GM19324 (cell line): ENCODE measurements around the gene CDH23.
"Not testable (repeated sequence)": the region's sequence is repeated elsewhere in the genome, so short reads cannot be mapped to it uniquely, and the experiment has no call there.

Experiments used
- ATAC-seq: cut with Tn5 transposase; IDR thresholded peaks from one replicate; pipeline ENCODE4 v1.9.1; 2021; ENCODE audit warnings: mild to moderate bottlenecking, moderate library complexity; ENCODE audit not compliant: unreplicated experiment, low FRiP score

The CDH23 gene

DNA sequence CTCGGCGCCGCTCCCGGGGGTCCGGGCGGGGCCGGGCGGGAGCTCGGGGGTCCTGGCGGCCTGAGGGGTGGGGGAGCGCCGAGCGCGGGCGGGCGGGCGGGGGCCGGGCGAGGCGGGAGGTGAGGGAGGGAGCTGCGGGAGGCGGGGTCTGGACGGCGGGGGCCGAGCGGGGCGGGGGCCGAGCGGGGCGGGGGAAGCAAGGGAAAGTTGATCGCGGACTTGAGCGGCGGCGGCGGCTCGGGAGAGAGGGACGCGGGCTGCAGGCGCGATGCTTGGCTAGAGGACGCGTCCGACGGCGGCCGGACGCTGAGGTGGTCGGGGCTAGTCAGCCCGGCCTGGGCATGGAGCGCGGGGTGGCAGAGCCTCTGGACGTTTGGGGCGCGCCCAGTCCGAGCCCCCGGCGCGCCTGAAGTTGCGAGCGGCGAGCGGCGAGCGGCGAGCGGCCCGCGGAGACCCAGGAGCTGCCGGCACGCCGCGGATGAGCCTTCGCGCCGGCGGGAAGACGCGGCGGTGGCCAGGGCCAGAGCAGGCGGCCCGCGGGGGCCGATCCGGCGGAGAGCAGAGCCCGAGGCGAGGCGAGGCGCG is at the start of gene CDH23:
Gene CDH23, plus strand, starts transcription at position 210 of the 585 bp plus-strand sequence. CDS start 42,912 bp downstream, outside the sequence.
- ATAC-seq = no peak

GRCh38 chr10:71347587-71348395 is 48.9 kb upstream of the CDH23 start:
- no peak for ATAC-seq

- ATAC-seq = no peak
Measured at GRCh38 chr10:71348850-71349249, 47.9 kb upstream of the CDH23 start.

GRCh38 chr10:71349406-71349805 is 47.3 kb upstream of the CDH23 start:
- no peak for ATAC-seq

DNA sequence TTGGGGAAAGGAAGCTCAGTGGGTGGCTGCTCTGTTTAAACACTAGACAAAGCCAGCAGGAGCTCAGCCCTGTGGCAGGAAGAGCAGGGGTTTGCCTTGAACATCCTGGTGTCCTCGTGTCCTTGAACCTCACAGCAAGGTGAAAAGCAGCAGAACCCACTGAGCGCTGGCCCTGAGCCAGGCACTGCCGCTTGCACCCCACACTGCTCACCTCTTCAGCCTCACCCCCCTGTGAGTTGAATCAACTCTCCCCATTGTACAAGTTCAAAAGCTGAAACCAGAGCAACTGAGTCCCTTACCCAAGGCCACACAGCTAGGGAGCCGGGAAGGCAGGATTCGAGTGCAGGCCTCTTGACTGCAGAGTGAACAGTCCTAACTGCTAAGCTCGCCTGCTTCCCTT is 45.6 kb upstream of the CDH23 start:
- no peak for ATAC-seq

DNA sequence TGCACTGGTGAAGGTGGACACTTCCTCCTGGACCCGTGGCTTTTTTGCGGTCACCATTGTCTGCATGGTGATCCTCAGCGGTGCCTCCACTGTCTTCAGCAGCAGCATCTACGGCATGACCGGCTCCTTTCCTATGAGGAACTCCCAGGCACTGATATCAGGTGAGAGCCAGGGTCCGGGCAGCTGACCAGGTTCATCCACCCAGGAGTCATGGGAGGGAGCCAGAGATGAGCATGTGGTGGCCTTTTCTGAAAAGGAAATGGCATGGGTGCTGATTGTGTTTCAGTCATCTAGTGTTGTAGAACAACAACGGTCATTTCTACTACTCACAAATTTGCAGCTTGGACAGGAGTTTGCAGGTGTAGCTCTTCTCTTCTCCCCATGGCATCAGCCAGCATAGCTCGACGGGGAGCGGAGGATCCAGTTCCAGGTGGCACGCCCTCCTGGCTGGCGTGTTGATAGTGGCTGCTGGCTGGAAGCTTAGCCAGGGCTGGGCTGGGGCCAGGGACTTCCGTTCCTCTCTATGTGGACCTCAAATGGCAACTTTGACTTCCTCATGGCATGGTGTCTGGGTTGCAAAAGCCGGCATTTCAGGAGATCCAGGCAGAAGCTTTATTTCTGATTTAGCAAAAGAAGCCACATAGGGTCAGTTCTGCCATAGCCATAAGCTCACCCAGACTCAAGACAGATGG is 44.9 kb upstream of the CDH23 start:
- ATAC-seq = no peak

GRCh38 chr10:71353639-71354038 is 43.1 kb upstream of the CDH23 start:
- ATAC-seq = no peak

DNA sequence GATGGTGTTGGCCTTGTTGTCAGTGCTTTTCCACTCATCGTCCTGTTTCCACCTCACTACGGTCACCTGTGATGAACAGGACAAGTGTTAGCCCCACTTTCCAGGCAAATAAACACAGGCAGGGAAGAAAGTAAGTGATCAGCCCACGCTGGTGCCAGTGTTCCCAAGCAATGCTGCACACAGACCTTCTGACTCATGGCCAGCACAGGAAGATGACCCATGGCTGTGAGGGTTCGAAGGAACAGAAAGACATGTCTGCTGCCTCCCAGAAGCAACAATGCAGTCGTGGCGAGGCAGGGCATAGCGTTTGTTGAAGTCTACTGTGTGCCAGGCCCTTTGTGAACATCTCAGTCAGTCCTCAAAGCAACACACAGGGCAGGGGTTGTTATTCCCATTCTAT is 41.9 kb upstream of the CDH23 start:
- ATAC-seq = no peak

- ATAC-seq = no peak
Measured at GRCh38 chr10:71355886-71356285, 40.8 kb upstream of the CDH23 start.

GRCh38 chr10:71357792-71358265 is 38.9 kb upstream of the CDH23 start:
- ATAC-seq = no peak

DNA sequence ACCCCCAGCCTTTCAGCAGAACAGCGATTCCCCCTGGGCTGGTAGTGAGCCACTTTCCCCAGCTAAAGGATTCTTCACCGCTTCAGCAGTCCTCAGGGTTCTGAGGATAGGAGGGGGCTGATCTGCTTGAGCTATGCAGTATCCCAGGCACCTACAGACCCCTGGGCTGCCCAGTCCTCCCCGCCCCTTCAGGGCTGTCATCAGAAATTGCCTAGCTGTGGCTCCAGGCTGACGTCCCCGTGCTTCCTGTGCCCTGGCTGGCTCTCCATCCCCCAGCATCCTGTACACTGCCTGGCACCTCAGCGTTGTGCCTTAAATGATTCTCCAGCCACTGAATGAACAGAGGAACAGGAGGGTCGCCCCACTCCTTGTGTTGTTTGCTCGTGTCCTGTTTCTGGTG is 38.4 kb upstream of the CDH23 start:
- no peak for ATAC-seq

DNA sequence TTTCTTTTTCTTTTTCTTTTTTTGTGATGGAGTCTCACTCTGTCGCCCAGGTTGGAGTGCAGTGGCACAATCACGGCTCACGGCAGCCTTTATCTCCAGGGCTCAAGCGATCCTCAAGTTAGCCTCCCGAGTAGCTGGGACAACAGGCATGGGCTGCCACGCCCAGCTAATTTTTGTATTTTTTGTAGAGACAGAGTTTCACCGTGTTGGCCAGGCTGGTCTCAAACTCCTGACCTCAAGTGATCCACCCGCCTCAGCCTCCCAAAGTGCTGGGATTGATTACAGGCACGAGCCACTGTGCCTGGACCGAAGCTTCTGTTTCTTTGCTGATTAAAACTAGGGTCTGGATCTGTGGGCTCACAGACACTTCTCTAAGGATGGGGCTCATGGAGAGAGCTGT is 37.8 kb upstream of the CDH23 start:
- not testable (repeated sequence) for ATAC-seq

DNA sequence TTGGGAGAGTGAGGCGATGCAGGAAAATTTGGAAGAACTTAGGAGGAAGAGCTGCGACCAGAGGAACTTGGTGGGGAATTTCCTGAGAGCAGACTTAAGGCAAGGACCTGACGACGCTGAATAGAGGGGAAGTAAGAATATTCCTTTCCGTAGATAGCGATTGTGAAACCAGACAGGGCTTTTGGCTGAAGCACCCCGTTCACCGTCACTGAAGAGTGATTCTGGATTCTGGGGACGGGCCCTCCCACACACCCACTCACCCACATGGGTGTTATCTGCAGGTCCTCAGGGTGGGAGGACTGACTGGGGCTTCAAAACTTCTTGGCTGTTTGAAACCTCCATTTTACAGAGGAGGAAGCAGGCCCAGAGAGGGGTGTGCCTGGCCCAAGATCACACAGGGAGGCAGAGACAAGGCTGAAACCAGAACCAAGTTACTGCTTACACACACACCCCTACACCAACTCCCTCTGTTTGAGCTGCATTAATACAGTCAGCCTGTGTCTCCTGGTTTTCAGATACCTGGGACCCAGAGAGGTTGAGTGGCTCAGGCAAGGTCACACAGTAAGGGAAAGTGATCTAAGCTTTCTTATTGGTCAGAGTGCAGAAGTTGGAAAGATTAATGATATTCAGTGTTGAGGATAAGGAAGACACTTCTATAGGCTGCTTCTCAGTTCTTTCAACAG is 37.2 kb upstream of the CDH23 start:
- no peak for ATAC-seq

DNA sequence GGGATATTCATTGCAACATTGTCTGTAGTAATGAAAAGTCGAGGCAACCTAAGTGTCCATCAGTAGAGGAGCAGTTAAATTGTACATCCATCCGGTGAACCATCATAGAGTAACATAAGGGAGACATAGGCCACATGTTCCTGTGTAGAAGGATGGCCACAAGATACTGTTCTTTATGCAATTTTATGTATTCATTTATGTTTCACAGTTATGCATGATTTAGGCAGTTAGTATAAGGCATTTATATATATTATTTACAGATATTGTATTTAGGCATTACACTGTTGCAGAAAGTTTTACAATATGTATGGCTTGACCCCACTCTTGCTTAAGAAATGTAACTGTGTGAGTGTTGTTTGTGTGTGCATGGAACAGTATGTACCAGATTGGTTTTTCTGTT is 36.0 kb upstream of the CDH23 start:
- no peak for ATAC-seq

- no peak for ATAC-seq
Measured at GRCh38 chr10:71361581-71361980, 35.1 kb upstream of the CDH23 start.

DNA sequence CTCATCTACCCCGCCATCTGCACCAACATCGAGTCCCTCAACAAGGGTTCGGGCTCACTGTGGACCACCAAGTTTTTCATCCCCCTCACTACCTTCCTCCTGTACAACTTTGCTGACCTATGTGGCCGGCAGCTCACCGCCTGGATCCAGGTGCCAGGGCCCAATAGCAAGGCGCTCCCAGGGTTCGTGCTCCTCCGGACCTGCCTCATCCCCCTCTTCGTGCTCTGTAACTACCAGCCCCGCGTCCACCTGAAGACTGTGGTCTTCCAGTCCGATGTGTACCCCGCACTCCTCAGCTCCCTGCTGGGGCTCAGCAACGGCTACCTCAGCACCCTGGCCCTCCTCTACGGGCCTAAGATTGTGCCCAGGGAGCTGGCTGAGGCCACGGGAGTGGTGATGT is 34.6 kb upstream of the CDH23 start:
- ATAC-seq = no peak

- no peak for ATAC-seq
Measured at GRCh38 chr10:71363936-71364335, 32.8 kb upstream of the CDH23 start.

GRCh38 chr10:71365366-71365765 is 31.4 kb upstream of the CDH23 start:
- no peak for ATAC-seq

DNA sequence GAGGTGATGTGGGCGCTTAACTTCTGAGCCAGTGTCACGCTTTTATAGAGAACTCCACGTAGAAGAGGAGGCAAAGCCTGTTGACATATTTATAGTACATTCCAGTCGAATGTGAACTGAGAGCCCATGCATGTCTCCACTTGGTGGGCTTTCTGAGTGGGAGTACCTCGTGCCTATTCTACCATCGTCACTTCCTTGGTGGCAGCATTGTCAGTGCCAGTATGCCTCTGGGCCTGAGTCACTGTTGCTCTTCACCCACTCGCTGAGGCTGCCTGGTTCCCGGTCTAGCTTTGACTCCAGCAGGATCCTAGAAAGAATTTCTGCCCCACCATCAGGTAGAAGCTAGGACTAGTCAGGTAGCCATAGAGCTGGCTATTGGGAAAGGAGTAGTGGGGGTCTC is 30.0 kb upstream of the CDH23 start:
- ATAC-seq = no peak

DNA sequence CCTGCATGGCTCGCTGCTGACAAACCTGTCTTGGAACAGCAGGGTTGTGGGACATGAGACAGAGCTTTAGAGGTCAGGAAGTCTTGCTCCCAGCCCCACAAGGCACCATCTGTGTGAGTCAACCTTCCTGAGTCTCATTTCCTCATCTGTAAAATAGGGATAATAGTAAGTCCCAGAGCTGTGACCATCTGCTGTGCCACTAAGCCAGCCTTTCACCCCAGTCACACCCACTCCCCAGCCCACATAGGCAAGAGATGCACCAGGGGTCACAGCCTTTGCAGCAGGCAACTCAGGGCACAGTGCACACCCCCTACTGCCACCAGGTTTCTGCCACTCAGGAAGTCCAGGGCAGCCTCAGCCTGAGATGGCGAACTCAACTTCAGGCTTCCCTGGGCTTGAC is 29.4 kb upstream of the CDH23 start:
- no peak for ATAC-seq

- no peak for ATAC-seq
Measured at GRCh38 chr10:71368176-71368575, 28.5 kb upstream of the CDH23 start.
